H1 (cell line): Measurements from ENCODE around the gene SLC36A2. TPM values are rescaled to one million over a fixed set of nuclear protein-coding genes. Genes with fewer than 3 reads are reported as not detected.
A peak's percentile ranks its signal among the peaks of the same experiment; 100 is the strongest.

Experiments
- CTCF ChIA-PET: fragments of 300-600 bp; sonication (Branson Sonifier 250); formaldehyde crosslinking; loops from one replicate; lab custom pipeline; 2021; ENCODE audit not compliant: partially characterized antibody; lab: Charles Lee
- POLR2A ChIA-PET: fragments of 300-600 bp; sonication (Branson Sonifier 250); formaldehyde crosslinking; loops from one replicate; lab custom pipeline; 2021; ENCODE audit warnings: inconsistent platforms; ENCODE audit not compliant: partially characterized antibody; lab: Charles Lee
- DNase-seq, 2 experiments: peaks; one replicate each; pipeline versions ENCODE4 v3.0.0 to v3.0.0-alpha.2; 2010 to 2022; ENCODE audit warnings: low spot score in 2 of 2, low read depth in 1 of 2, mixed read lengths in 1 of 2
- FAIRE-seq: peaks from 2 replicates; lab custom pipeline; 2011; peaks lifted over from hg19 to GRCh38; lab: Jason Lieb, UNC
- H2AFZ ChIP-seq: 2 replicates; pipeline ENCODE4 v1.8.1; 2012; ENCODE audit warnings: low read length, inconsistent platforms
- H2AK5ac ChIP-seq: 2 replicates; pipeline ENCODE4 v1.6.1; 2013; ENCODE audit warnings: low read depth, low read length
- H2BK120ac ChIP-seq: replicated peaks from 2 replicates; pipeline ENCODE3; 2013; ENCODE audit warnings: low read depth, low read length, inconsistent platforms
- H2BK12ac ChIP-seq: 2 replicates; pipeline ENCODE4 v1.6.1; 2013; ENCODE audit warnings: low read depth, low read length
- H2BK15ac ChIP-seq: 2 replicates; pipeline ENCODE4 v1.6.1; 2013; ENCODE audit warnings: low read length
- H2BK20ac ChIP-seq: 2 replicates; pipeline ENCODE4 v1.6.1; 2013; ENCODE audit warnings: low read length
- H2BK5ac ChIP-seq: 2 replicates; pipeline ENCODE4 v1.6.1; 2013; ENCODE audit warnings: low read depth, low read length
- H3K14ac ChIP-seq: 2 replicates; pipeline ENCODE4 v1.6.1; 2013; ENCODE audit warnings: inconsistent platforms; ENCODE audit not compliant: insufficient read length
- H3K18ac ChIP-seq: 2 replicates; pipeline ENCODE4 v1.6.1; 2013; ENCODE audit warnings: low read length; ENCODE audit errors: extremely low read depth
- H3K23ac ChIP-seq: 2 replicates; pipeline ENCODE4 v1.6.1; 2013; ENCODE audit warnings: inconsistent platforms; ENCODE audit not compliant: insufficient read length
- H3K23me2 ChIP-seq: 2 replicates; pipeline ENCODE4 v1.6.1; 2013; ENCODE audit warnings: low read depth, low read length
- H3K27ac ChIP-seq: 2 replicates; pipeline ENCODE4 v1.6.1; 2011; ENCODE audit warnings: low read depth, low read length, inconsistent platforms
- H3K27me3 ChIP-seq, 4 experiments: replicated peaks in 1 of 4; 1 replicate in 1 of 4; 2 replicates in 3 of 4; pipeline versions ENCODE4 v1.6.1 to v1.8.1; 2011 to 2013; ENCODE audit warnings: low read length in 3 of 4, mild to moderate bottlenecking in 3 of 4, inconsistent platforms in 2 of 4, mixed read lengths in 2 of 4, moderate library complexity in 1 of 4; ENCODE audit not compliant: control insufficient read depth in 3 of 4, insufficient read depth in 3 of 4; ENCODE audit errors: extremely low read depth in 1 of 4
- H3K36me3 ChIP-seq, 4 experiments: 2 replicates each; pipeline versions ENCODE4 v1.6.1 to v1.8.1; 2011 to 2013; ENCODE audit warnings: mild to moderate bottlenecking in 4 of 4, low read length in 3 of 4, moderate library complexity in 2 of 4, control low read depth in 1 of 4, inconsistent platforms in 1 of 4; ENCODE audit not compliant: insufficient read depth in 4 of 4, control insufficient read depth in 2 of 4
- H3K4ac ChIP-seq: replicated peaks from 2 replicates; pipeline ENCODE3; 2013; ENCODE audit warnings: low read length, low read depth, mixed read lengths, inconsistent platforms; ENCODE audit not compliant: insufficient read length
- H3K4me1 ChIP-seq, 4 experiments: replicated peaks in 1 of 4; 1 replicate in 1 of 4; 2 replicates in 3 of 4; pipeline versions ENCODE4 v1.6.1 to v1.8.1; 2011 to 2013; ENCODE audit warnings: low read length in 3 of 4, inconsistent platforms in 2 of 4, mixed read lengths in 1 of 4; ENCODE audit not compliant: insufficient read depth in 4 of 4, control insufficient read depth in 3 of 4
- H3K4me2 ChIP-seq, 2 experiments: 2 replicates each; pipeline versions ENCODE4 v1.6.1 to v1.8.1; 2011 to 2013; ENCODE audit warnings: low read depth in 2 of 2, low read length in 2 of 2, control low read depth in 1 of 2, inconsistent platforms in 1 of 2, mild to moderate bottlenecking in 1 of 2; ENCODE audit not compliant: insufficient read depth in 1 of 2
- H3K4me3 ChIP-seq, 4 experiments: fragments of 200-600, 300-600 bp in 1 of 4; sonication (generic), shearing (Covaris generic), sonication (Bioruptor Twin) in 1 of 4; 2 replicates each; pipeline versions ENCODE4 v1.5.1 to v1.8.1; 2011 to 2016; ENCODE audit warnings: low read length in 4 of 4, low read depth in 3 of 4, control low read depth in 2 of 4, inconsistent platforms in 2 of 4, mild to moderate bottlenecking in 2 of 4, mixed read lengths in 1 of 4, moderate library complexity in 1 of 4; ENCODE audit not compliant: insufficient read depth in 2 of 4; ENCODE audit errors: extremely low read depth in 1 of 4
- H3K56ac ChIP-seq: replicated peaks from 2 replicates; pipeline ENCODE3; 2013; ENCODE audit warnings: low read depth, mild to moderate bottlenecking, mixed read lengths, low read length, inconsistent platforms; ENCODE audit not compliant: insufficient read length
- H3K79me1 ChIP-seq: 2 replicates; pipeline ENCODE4 v1.6.1; 2013; ENCODE audit warnings: low read depth, low read length, control low read depth
- H3K79me2 ChIP-seq, 2 experiments: 2 replicates each; pipeline versions ENCODE4 v1.6.1 to v1.8.1; 2012 to 2013; ENCODE audit warnings: low read length in 2 of 2, mild to moderate bottlenecking in 2 of 2, inconsistent platforms in 1 of 2; ENCODE audit not compliant: insufficient read depth in 2 of 2, control insufficient read depth in 1 of 2
- H3K9ac ChIP-seq, 4 experiments: replicated peaks in 1 of 4; 1 replicate in 1 of 4; 2 replicates in 3 of 4; pipeline versions ENCODE4 v1.6.1 to v1.8.1; 2011 to 2013; ENCODE audit warnings: low read depth in 3 of 4, low read length in 3 of 4, control low read depth in 2 of 4, mild to moderate bottlenecking in 2 of 4, moderate library complexity in 2 of 4, inconsistent platforms in 1 of 4; ENCODE audit errors: extremely low read depth in 1 of 4
- H3K9me3 ChIP-seq, 2 experiments: 2 replicates each; pipeline versions ENCODE4 v1.6.1 to v1.8.1; 2012 to 2013; ENCODE audit warnings: mild to moderate bottlenecking in 2 of 2, moderate library complexity in 2 of 2, control low read depth in 1 of 2, inconsistent platforms in 1 of 2, low read depth in 1 of 2, low read length in 1 of 2, mixed read lengths in 1 of 2; ENCODE audit not compliant: insufficient read depth in 2 of 2
- H4K20me1 ChIP-seq, 2 experiments: replicated peaks in 1 of 2; 2 replicates each; pipeline versions ENCODE3 to v1.8.1; 2011 to 2013; ENCODE audit warnings: inconsistent platforms in 2 of 2, low read length in 2 of 2, mild to moderate bottlenecking in 1 of 2; ENCODE audit not compliant: insufficient read depth in 2 of 2, control insufficient read depth in 1 of 2
- H4K5ac ChIP-seq: 2 replicates; pipeline ENCODE4 v1.6.1; 2013; ENCODE audit warnings: low read length, low read depth, mixed read lengths, inconsistent platforms; ENCODE audit not compliant: insufficient read length
- H4K8ac ChIP-seq: 2 replicates; pipeline ENCODE4 v1.8.0; 2013; ENCODE audit warnings: mild to moderate bottlenecking, moderate library complexity, low read length, inconsistent platforms; ENCODE audit not compliant: insufficient read depth; ENCODE audit errors: extremely low read depth
- H4K91ac ChIP-seq: replicated peaks from 2 replicates; pipeline ENCODE3; 2013; ENCODE audit warnings: low read length, mixed read lengths, inconsistent platforms; ENCODE audit not compliant: insufficient read length
- KDM1A ChIP-seq: fragments of 200-600, 300-600 bp; sonication (generic); IDR thresholded peaks from 2 replicates; pipeline ENCODE4 v1.7.1; 2016; ENCODE audit warnings: mild to moderate bottlenecking, low read length, borderline replicate concordance
- TBP ChIP-seq: IDR thresholded peaks from 2 replicates; pipeline ENCODE4 v1.6.1; 2011; ENCODE audit warnings: low read depth, low read length, improper control_type of control experiment
- WGBS, 2 experiments: shearing (Covaris generic) in 1 of 2; methylation state at CpG; one replicate each; pipeline versions ENCODE4 v1.1.6 to v1.1.7; 2013 to 2015; ENCODE audit warnings: low lambda C conversion rate in 2 of 2, mixed read lengths in 2 of 2, inconsistent platforms in 1 of 2, low coverage in 1 of 2, missing lambda C conversion rate in 1 of 2; ENCODE audit not compliant: insufficient replicate concordance in 2 of 2, insufficient coverage in 1 of 2, insufficient read length in 1 of 2; ENCODE audit errors: extremely low coverage in 1 of 2, missing lambda C conversion rate in 1 of 2; 5-methylcytosine and 5-hydroxymethylcytosine counted together
- polyA plus RNA-seq, 7 experiments: library from polyadenylated mRNA; depleted of rRNA in 3 of 7; stranded (reverse) in 5 of 7; unstranded in 2 of 7; fragments of >200 nt in 5 of 7; fragments of 200-250 nt in 2 of 7; gene quantifications; 1 replicate in 5 of 7; 2 replicates in 1 of 7; 4 replicates in 1 of 7; pipeline versions ENCODE4 v1.2.1 to v1.2.3, GENCODE V29; 2011 to 2013; ENCODE audit warnings: missing spikeins in 2 of 7, mixed read lengths in 2 of 7
- total RNA-seq: library from RNA; stranded (reverse); fragmentation: NEBNext Ultra II Directional; extraction: Animal tissue kit (Norgen Biotek cat#: 25700); gene quantifications from 2 replicates; pipeline ENCODE4 v1.2.1, GENCODE V29; 2021

SLC36A2 gene
- total and polyA plus RNA-seq, 2 of the 8 experiments (the other 6 are each of a cell fraction or from before 2014, with no cell fraction given) = 0.30 TPM; not detected in 1

- H2BK12ac ChIP-seq = no peak overlapping the region
- no peaks in the 10 kb centered on the region for H3K79me1 ChIP-seq
- peaks cover 1 to 20% (median 13%) of the 10 kb centered on the region in 4 experiments; a peak in 6 of 7 replicates for H3K27me3 ChIP-seq
- POLR2A ChIA-PET = no interaction called here
- H3K4me2 ChIP-seq = peak overlapping the region; percentile 21 to 29; a peak in 2 of 4 replicates
- H4K8ac ChIP-seq = no peak overlapping the region
- H3K9ac ChIP-seq = no peak overlapping the region
- no peak overlapping the region for H2AK5ac ChIP-seq
- no peak overlapping the region; the same call in 1 of the 2 replicates for H2BK15ac ChIP-seq
- H2BK120ac ChIP-seq = no peak overlapping the region
- H3K18ac ChIP-seq = no peak overlapping the region
- H4K20me1 ChIP-seq = no peaks in the 10 kb centered on the region
- H2AFZ ChIP-seq = no peak overlapping the region
- H4K91ac ChIP-seq = no peak overlapping the region
- no peak overlapping the region for H3K27ac ChIP-seq
- H3K36me3 ChIP-seq = no peaks in the 10 kb centered on the region
- DNase-seq (no peak), FAIRE-seq (no peak)
- no peaks in the 10 kb centered on the region for H3K79me2 ChIP-seq
- peak overlapping the region in 1 of 4 experiments; percentile 15; a peak in 1 of 8 replicates for H3K4me3 ChIP-seq
- WGBS, 2 experiments = 69% methylated on average over 8 of the region's 8 CpGs; no CpG with 5 or more reads in 1 of the 2 experiments
- H2BK20ac ChIP-seq = no peak overlapping the region
- no peak overlapping the region for H2BK5ac ChIP-seq
- H3K23ac ChIP-seq = no peak overlapping the region
- TF ChIP-seq TBP (no peak), KDM1A (0 out of 2 replicates have a peak, but pooled peaks have one; percentile 19)
- no peak overlapping the region for H3K56ac ChIP-seq
- no peak overlapping the region for H3K4ac ChIP-seq
- H3K14ac ChIP-seq = no peak overlapping the region
- H4K5ac ChIP-seq = no peak overlapping the region
- H3K23me2 ChIP-seq = no peaks in the 10 kb centered on the region
- no peaks in the 10 kb centered on the region for H3K9me3 ChIP-seq
- CTCF ChIA-PET = interaction anchor here (1.0 to 1.7 kb wide), 5 partner anchors 11 to 178 kb away, joined by 3 to 7 read pairs (median 4); no protein-coding TSS in a partner anchor
- peaks cover 4 to 22% (median 18%) of the 10 kb centered on the region in 4 experiments; a peak in 5 of 7 replicates for H3K4me1 ChIP-seq
These were observed 1.4 kb downstream of the SLC36A2 start for GRCh38 chr5:151345808-151346478.
